ENCODE measurements around the gene FLRT2. TPM values are rescaled to one million over a fixed set of nuclear protein-coding genes. Genes with fewer than 3 reads are reported as not detected.

Gene FLRT2, protein sequence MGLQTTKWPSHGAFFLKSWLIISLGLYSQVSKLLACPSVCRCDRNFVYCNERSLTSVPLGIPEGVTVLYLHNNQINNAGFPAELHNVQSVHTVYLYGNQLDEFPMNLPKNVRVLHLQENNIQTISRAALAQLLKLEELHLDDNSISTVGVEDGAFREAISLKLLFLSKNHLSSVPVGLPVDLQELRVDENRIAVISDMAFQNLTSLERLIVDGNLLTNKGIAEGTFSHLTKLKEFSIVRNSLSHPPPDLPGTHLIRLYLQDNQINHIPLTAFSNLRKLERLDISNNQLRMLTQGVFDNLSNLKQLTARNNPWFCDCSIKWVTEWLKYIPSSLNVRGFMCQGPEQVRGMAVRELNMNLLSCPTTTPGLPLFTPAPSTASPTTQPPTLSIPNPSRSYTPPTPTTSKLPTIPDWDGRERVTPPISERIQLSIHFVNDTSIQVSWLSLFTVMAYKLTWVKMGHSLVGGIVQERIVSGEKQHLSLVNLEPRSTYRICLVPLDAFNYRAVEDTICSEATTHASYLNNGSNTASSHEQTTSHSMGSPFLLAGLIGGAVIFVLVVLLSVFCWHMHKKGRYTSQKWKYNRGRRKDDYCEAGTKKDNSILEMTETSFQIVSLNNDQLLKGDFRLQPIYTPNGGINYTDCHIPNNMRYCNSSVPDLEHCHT
- total RNA-seq (10 to 100 TPM in 1 of 4 donors, 1 to 10 TPM in 3; 3.0 to 13.0 (median 7.9) TPM), polyA plus RNA-seq (1 to 10 TPM in 1 of 3 donors, under 1 TPM in 2; 0.60 to 2.2 (median 0.69) TPM)

DNA sequence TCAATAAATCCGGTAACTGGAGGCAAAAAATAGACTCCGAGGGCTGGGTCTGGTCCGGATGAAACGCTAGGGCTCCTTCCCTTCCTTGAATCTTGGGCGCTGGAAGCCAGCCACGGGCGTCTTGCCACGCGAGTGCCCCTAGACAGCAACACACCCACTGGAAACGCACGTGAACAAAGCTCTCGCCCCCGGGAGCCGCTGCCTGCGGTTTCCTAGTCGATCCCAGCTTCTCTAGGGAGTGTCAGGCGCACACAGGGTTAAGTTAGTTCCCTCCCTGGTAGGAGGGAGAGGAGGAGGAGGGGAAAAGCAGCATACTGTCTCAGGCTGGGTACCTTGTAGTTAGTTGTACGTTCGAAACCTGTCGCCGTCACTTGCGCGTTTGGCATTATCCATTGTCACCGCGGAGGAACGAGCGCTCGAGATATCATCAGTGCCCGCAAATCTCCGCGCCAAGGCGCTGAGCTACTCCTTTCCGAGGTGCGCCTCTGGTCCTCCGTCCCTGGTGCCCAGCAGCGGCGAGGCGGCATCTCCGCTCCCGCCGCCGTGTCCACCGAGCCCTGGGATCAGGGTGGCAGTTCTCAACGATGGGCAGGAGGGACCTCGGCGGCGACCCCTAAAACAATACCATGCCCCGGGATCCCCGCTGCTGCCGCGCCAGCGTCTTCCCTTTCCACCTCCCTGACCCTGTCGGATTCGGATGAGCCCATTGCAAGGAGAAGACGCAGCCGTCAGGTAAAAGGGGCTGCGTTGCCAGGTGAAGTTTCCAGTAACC lies at the start of gene FLRT2:
Gene FLRT2 (plus strand): TSS at position 342 of the 772 bp plus-strand sequence. CDS start 91,371 bp downstream, outside the sequence.
- TF ChIP-seq, protein P1, sequence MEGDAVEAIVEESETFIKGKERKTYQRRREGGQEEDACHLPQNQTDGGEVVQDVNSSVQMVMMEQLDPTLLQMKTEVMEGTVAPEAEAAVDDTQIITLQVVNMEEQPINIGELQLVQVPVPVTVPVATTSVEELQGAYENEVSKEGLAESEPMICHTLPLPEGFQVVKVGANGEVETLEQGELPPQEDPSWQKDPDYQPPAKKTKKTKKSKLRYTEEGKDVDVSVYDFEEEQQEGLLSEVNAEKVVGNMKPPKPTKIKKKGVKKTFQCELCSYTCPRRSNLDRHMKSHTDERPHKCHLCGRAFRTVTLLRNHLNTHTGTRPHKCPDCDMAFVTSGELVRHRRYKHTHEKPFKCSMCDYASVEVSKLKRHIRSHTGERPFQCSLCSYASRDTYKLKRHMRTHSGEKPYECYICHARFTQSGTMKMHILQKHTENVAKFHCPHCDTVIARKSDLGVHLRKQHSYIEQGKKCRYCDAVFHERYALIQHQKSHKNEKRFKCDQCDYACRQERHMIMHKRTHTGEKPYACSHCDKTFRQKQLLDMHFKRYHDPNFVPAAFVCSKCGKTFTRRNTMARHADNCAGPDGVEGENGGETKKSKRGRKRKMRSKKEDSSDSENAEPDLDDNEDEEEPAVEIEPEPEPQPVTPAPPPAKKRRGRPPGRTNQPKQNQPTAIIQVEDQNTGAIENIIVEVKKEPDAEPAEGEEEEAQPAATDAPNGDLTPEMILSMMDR (IDR thresholded peaks at IDR 0.05) = no peak
- TF ChIP-seq POLR2AphosphoS5 (IDR thresholded peaks at IDR 0.05) = peak in 1 of 4 donors; percentile 36
- intact Hi-C loops (cut with DNase I) = no loop called here
- H3K36me3 ChIP-seq = no peaks in the 10 kb centered on the region
- H3K4me1 ChIP-seq = peaks cover 0 to 59% (median 36%) of the 10 kb centered on the region in 4 donors
- no peaks in the 10 kb centered on the region for H3K9me3 ChIP-seq
- peak; percentile 74 for DNase-seq
- WGBS, 2 donors = 3 to 20% methylated on average over 57 of the region's 57 CpGs
- H3K4me3 ChIP-seq = peak within 1 kb of the TSS; percentile 35 to 68 (median 64)
- H3K27me3 ChIP-seq = peaks cover 0 to 67% (median 10%) of the 10 kb centered on the region in 3 donors
- peak within 1 kb of the TSS; percentile 61 to 73 (median 68) for H3K27ac ChIP-seq

DNA sequence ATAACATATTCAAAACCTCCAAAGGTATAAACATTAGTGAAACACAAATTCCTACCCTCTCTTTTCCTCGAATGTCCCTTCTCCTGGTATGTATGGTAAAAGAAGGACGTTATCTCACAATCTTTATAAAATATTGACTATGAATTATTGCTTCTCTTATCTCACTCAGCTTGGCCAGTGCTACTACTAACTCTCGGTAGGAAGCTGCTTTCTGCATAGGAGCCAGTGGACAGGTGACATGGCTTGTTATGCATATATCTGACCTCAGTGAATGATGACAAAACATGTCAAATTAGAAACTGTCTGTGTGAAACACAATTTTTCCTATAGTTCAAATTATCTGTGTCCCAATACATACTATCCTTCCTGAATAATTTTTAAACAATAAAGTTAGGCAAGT lies 48.5 kb upstream of the FLRT2 start:
- H3K9me3 ChIP-seq = no peaks in the 10 kb centered on the region
- no peak overlapping the region for H3K4me3 ChIP-seq
- TF ChIP-seq, protein P1 (IDR thresholded peaks at IDR 0.05) = no peak
- TF ChIP-seq EP300 (IDR thresholded peaks at IDR 0.05) = no peak
- no peak for TF ChIP-seq POLR2AphosphoS5 (IDR thresholded peaks at IDR 0.05)
- no peak for TF ChIP-seq POLR2A (IDR thresholded peaks at IDR 0.05)
- intact Hi-C loops (cut with DNase I) = no loop called here
- H3K4me1 ChIP-seq = no peaks in the 10 kb centered on the region
- WGBS, 2 donors = 26 to 68% methylated on average over 3 of the region's 3 CpGs
- no peak for DNase-seq
- H3K27ac ChIP-seq = no peak overlapping the region
- no peaks in the 10 kb centered on the region for H3K36me3 ChIP-seq
- H3K27me3 ChIP-seq = no peaks in the 10 kb centered on the region

DNA sequence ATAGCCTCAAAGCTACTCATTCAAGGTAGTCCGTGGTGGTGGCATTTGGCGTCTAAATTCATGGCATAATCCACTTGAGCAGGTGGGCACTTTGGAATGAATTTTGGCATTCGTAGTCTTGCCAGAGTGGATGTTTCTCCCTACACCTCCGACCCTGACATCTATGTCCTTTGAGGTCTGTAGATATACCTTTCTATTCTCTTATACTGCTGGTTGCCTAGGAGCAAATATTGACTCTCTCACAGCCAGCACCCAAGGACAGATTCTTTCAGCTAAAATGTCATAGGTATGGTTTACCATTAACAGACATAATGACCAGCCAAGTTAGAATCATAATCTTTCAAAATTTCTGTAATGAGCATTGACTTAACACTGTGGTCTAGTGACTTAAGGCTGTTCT lies 47.4 kb upstream of the FLRT2 start:
- DNase-seq = no peak
- intact Hi-C loops (cut with DNase I) = no loop called here
- Histone ChIP-seq H3K27ac (no peak overlapping the region), H3K4me1 (no peaks in the 10 kb centered on the region), H3K4me3 (no peak overlapping the region), H3K27me3 (no peaks in the 10 kb centered on the region), H3K9me3 (no peaks in the 10 kb centered on the region), H3K36me3 (no peaks in the 10 kb centered on the region)
- TF ChIP-seq POLR2AphosphoS5 (IDR thresholded peaks at IDR 0.05) (no peak), EP300 (IDR thresholded peaks at IDR 0.05) (no peak), POLR2A (IDR thresholded peaks at IDR 0.05) (no peak)
- TF ChIP-seq, protein P1 (IDR thresholded peaks at IDR 0.05) = no peak
- WGBS, 2 donors = 35 to 55% methylated on average over 4 of the region's 4 CpGs

DNA sequence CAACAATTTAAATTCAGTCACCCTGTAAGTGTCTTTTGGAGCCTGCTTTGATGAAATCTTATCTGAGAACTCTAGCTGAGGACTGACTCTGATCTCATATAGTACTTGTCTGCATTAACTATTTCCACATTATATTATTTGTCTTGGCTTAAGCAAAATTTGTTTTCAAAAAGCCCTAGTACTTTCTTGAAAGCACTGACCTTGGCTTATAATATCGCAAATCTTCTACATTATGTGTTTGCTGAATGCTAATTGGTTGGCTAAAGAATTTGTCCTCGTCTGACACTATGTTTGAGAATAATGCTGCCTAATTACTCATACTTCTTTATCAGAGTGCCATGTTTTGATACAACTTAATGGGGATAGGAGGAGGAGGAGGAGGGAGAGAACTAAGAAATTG lies 46.9 kb upstream of the FLRT2 start:
- 17 to 61% methylated on average over 2 of the region's 2 CpGs for WGBS, 2 donors
- no peaks in the 10 kb centered on the region for H3K9me3 ChIP-seq
- no peak overlapping the region for H3K27ac ChIP-seq
- H3K36me3 ChIP-seq = no peaks in the 10 kb centered on the region
- no peaks in the 10 kb centered on the region for H3K4me1 ChIP-seq
- TF ChIP-seq, protein P1 (IDR thresholded peaks at IDR 0.05) = no peak
- TF ChIP-seq POLR2A (IDR thresholded peaks at IDR 0.05) (no peak), EP300 (IDR thresholded peaks at IDR 0.05) (no peak), POLR2AphosphoS5 (IDR thresholded peaks at IDR 0.05) (no peak)
- intact Hi-C loops (cut with DNase I) = no loop called here
- no peak overlapping the region for H3K4me3 ChIP-seq
- no peak for DNase-seq
- H3K27me3 ChIP-seq = no peaks in the 10 kb centered on the region
